HepG2 (cell line): ENCODE data around the gene RPL32. TPM values are rescaled to one million over a fixed set of nuclear protein-coding genes. Genes with fewer than 3 reads are reported as not detected.

Experiments used
- ATAC-seq: fragments of 200-7000 bp; cut with Tn5 transposase; 3 replicates; pipeline ENCODE4 v1.9.1; 2020; ENCODE audit warnings: mild to moderate bottlenecking, moderate library complexity
- BruUV-seq: library from RNA; stranded (reverse); fragments of 400-500 nt; replicated peaks from 2 replicates; lab custom pipeline; 2021; lab: Mats Ljungman, UMichigan
- CTCF ChIA-PET: fragments of 300-600 bp; formaldehyde crosslinking; extraction: SDS; loops from one replicate; lab custom pipeline; 2021; ENCODE audit warnings: low total read pairs, inconsistent platforms, low intra/inter-chr PET ratio; lab: Yijun Ruan, JAX
- POLR2A ChIA-PET: fragments of 350-600 bp; sonication (Branson Sonifier 250); formaldehyde crosslinking; loops from one replicate; lab custom pipeline; 2020; ENCODE audit warnings: antibody characterized with exemption, inconsistent platforms; lab: Yijun Ruan, JAX
- DNase-seq: peaks from one replicate; pipeline ENCODE4 v3.0.0-alpha.2; 2015; ENCODE audit warnings: low spot score
- FAIRE-seq: peaks from 3 replicates; lab custom pipeline; 2011; peaks lifted over from hg19 to GRCh38; lab: Jason Lieb, UNC
- H2AFZ ChIP-seq: one replicate; pipeline ENCODE4 v1.6.1; 2011; ENCODE audit warnings: low read length, inconsistent platforms
- H3K27ac ChIP-seq: fragments of 300-600 bp; 3 replicates; pipeline ENCODE4 v1.8.0; 2011; ENCODE audit warnings: mixed run types, mild to moderate bottlenecking, mixed read lengths, low read length, inconsistent platforms; ENCODE audit not compliant: insufficient read depth; ENCODE audit errors: extremely low read length
- H3K27me3 ChIP-seq, 2 experiments: fragments of 200-600 bp in 1 of 2; 2 replicates in 1 of 2; 3 replicates in 1 of 2; pipeline versions ENCODE4 v1.6.0 to v1.8.0; 2011; ENCODE audit warnings: low read length in 2 of 2, mild to moderate bottlenecking in 2 of 2, moderate library complexity in 2 of 2, inconsistent platforms in 1 of 2; ENCODE audit not compliant: insufficient read depth in 2 of 2, control insufficient read depth in 1 of 2
- H3K36me3 ChIP-seq, 2 experiments: fragments of 200-600 bp in 1 of 2; replicated peaks in 1 of 2; 2 replicates in 1 of 2; 3 replicates in 1 of 2; pipeline versions ENCODE4 v1.5.1 to v1.8.0; 2011; ENCODE audit warnings: low read length in 2 of 2, inconsistent platforms in 1 of 2; ENCODE audit not compliant: insufficient read depth in 2 of 2, control insufficient read depth in 1 of 2
- H3K4me1 ChIP-seq: 2 replicates; pipeline ENCODE4 v1.5.1; 2012; ENCODE audit warnings: low read length, inconsistent platforms; ENCODE audit not compliant: insufficient read depth
- H3K4me2 ChIP-seq: 2 replicates; pipeline ENCODE4 v1.6.0; 2011; ENCODE audit warnings: low read depth, low read length, inconsistent platforms
- H3K4me3 ChIP-seq, 3 experiments: fragments of 200-600 bp in 1 of 3; sonication (generic), shearing (Covaris generic) in 1 of 3; replicated peaks in 1 of 3; 2 replicates each; pipeline ENCODE4 v1.5.1; 2011 to 2016; ENCODE audit warnings: low read length in 3 of 3, inconsistent platforms in 2 of 3, low read depth in 2 of 3, mild to moderate bottlenecking in 2 of 3, control low read depth in 1 of 3, mixed read lengths in 1 of 3; ENCODE audit not compliant: insufficient read depth in 1 of 3
- H3K79me2 ChIP-seq: one replicate; pipeline ENCODE4 v1.6.1; 2011; ENCODE audit warnings: low read length, inconsistent platforms; ENCODE audit not compliant: insufficient read depth
- H3K9ac ChIP-seq: 2 replicates; pipeline ENCODE4 v1.6.0; 2011; ENCODE audit warnings: mild to moderate bottlenecking, low read depth, low read length, inconsistent platforms; ENCODE audit not compliant: insufficient read depth
- H3K9me3 ChIP-seq: 2 replicates; pipeline ENCODE4 v1.5.1; 2012; ENCODE audit warnings: mild to moderate bottlenecking, low read length
- H4K20me1 ChIP-seq: 2 replicates; pipeline ENCODE4 v1.6.0; 2011; ENCODE audit warnings: inconsistent platforms, mild to moderate bottlenecking, low read length, moderate library complexity; ENCODE audit not compliant: insufficient read depth
- ARHGAP35 ChIP-seq: sonication (generic); formaldehyde crosslinking; IDR thresholded peaks from 2 replicates; pipeline ENCODE4 v1.9.0; 2022; ENCODE audit warnings: mild to moderate bottlenecking, inconsistent platforms, moderate library complexity, missing genetic modification reagents, borderline replicate concordance
- DNMT1 ChIP-seq: sonication (generic); formaldehyde crosslinking; IDR thresholded peaks from 2 replicates; pipeline ENCODE4 v1.5.1; 2020; ENCODE audit warnings: mild to moderate bottlenecking, missing genetic modification reagents
- KAT2B ChIP-seq: fragments of 150-350 bp; IDR thresholded peaks from 2 replicates; pipeline ENCODE4 v1.6.1; 2014; ENCODE audit warnings: low read depth, low read length, borderline replicate concordance
- NAIF1 ChIP-seq: sonication (generic); formaldehyde crosslinking; IDR thresholded peaks from 2 replicates; pipeline ENCODE4 v1.5.0; 2020; ENCODE audit warnings: mild to moderate bottlenecking, missing genetic modification reagents, borderline replicate concordance
- REST ChIP-seq, 2 experiments: IDR thresholded peaks; 2 replicates each; pipeline ENCODE4 v1.6.1; 2011 to 2012; ENCODE audit warnings: low read length in 2 of 2, borderline replicate concordance in 1 of 2, low read depth in 1 of 2, mild to moderate bottlenecking in 1 of 2, moderate library complexity in 1 of 2
- SATB2 ChIP-seq: sonication (generic); formaldehyde crosslinking; IDR thresholded peaks from 2 replicates; pipeline ENCODE4 v1.5.0; 2020; ENCODE audit warnings: missing genetic modification reagents
- SIN3B ChIP-seq: fragments of 150-350 bp; IDR thresholded peaks from 2 replicates; pipeline ENCODE4 v1.6.1; 2014; ENCODE audit warnings: low read length
- TCF7L2 ChIP-seq: IDR thresholded peaks from 2 replicates; pipeline ENCODE4 v1.6.1; 2011; ENCODE audit warnings: mild to moderate bottlenecking, low read depth, low read length, moderate library complexity
- ZNF564 ChIP-seq: sonication (generic); formaldehyde crosslinking; IDR thresholded peaks from 2 replicates; pipeline ENCODE4 v1.8.1; 2023; ENCODE audit warnings: mild to moderate bottlenecking, missing genetic modification reagents
- ZNF577 ChIP-seq: sonication (generic); formaldehyde crosslinking; IDR thresholded peaks from 2 replicates; pipeline ENCODE4 v1.4.0; 2020; ENCODE audit warnings: mild to moderate bottlenecking, low read depth, missing genetic modification reagents, borderline replicate concordance
- ZNF639 ChIP-seq: conservative IDR thresholded peaks from 2 replicates; pipeline ENCODE4 v1.6.1; 2018; ENCODE audit warnings: missing genetic modification reagents
- ZNF7 ChIP-seq: IDR thresholded peaks from 2 replicates; pipeline ENCODE4 v1.6.1; 2016; ENCODE audit warnings: missing biosample characterization, missing genetic modification reagents
- WGBS: methylation state at CpG from one replicate; pipeline ENCODE4 v1.1.6; 2017; ENCODE audit warnings: low lambda C conversion rate; 5-methylcytosine and 5-hydroxymethylcytosine counted together
- in situ Hi-C: cut with HindIII; loops from 2 replicates; pipeline ENCODE4 v1.10.0; 2017; ENCODE audit warnings: low pct_unique_long_range_greater_than_20kb; ENCODE audit not compliant: extremely low pct_ligation_motif_present
- intact Hi-C: fragments of 100-400 bp; cut with micrococcal nuclease; formaldehyde crosslinking; loops from one replicate; pipeline ENCODE4 v1.10.0; 2022; ENCODE audit not compliant: unreplicated experiment
- polyA plus RNA-seq, 8 experiments: library from polyadenylated mRNA; depleted of rRNA in 3 of 8; stranded (reverse) in 7 of 8; unstranded in 1 of 8; fragments of >200 nt; fragmentation: Illumina TruSeq in 4 of 8; extraction: Trizol in 4 of 8; gene quantifications; 2 replicates each; pipeline versions ENCODE4 v1.2.1 to v1.2.3, GENCODE V29; 2011 to 2016; ENCODE audit warnings: low read depth in 4 of 8, missing spikeins in 1 of 8, mixed read lengths in 1 of 8; ENCODE audit not compliant: insufficient read depth in 1 of 8
- total RNA-seq, 5 experiments: library from RNA; depleted of rRNA; stranded (reverse); fragments of >200 nt; fragmentation: Illumina TruSeq; extraction: Trizol; gene quantifications; 2 replicates each; pipeline ENCODE4 v1.2.3, GENCODE V29; 2016; ENCODE audit warnings: low read depth in 1 of 5

Gene RPL32
- total and polyA plus RNA-seq, 2 of the 13 experiments (the other 11 are each of a cell fraction or from before 2014, with no cell fraction given), result 1,781 to 2,401 TPM

- TF ChIP-seq REST (IDR thresholded peaks at IDR 0.05; ENCODE audit: borderline replicate concordance in 1 of 2, low read depth in 1 of 2, low read length in 2 of 2), result no peak
- no peak for TF ChIP-seq TCF7L2
- TF ChIP-seq ARHGAP35, result no peak
- TF ChIP-seq ZNF564, result no peak
- no peak for TF ChIP-seq NAIF1 (CRISPR knock-in tag)
Measured at GRCh38 chr3:12799525-12800440, 41.6 kb downstream of the RPL32 start (continued).

- Histone ChIP-seq H3K27ac (no peak overlapping the region), H3K4me3 (no peak overlapping the region), H3K9me3 (no peaks in the 10 kb centered on the region), H3K4me2 (no peak overlapping the region), H4K20me1 (no peaks in the 10 kb centered on the region), H3K27me3 (peaks cover 0 to 33% of the 10 kb centered on the region in 2 experiments; a peak in 2 of 5 replicates), H3K36me3 (no peaks in the 10 kb centered on the region), H3K9ac (no peak overlapping the region), H2AFZ (no peak overlapping the region), H3K79me2 (no peaks in the 10 kb centered on the region), H3K4me1 (no peaks in the 10 kb centered on the region)
- DNase-seq (no peak), ATAC-seq (peak; percentile 24; the same call in 1 of the 3 replicates), FAIRE-seq (no peak)
- BruUV-seq, result no TSS peak
- in situ Hi-C loops (no loop called here), intact Hi-C loops (no loop called here)
- 54% methylated on average over 4 of the region's 12 CpGs for WGBS
- ChIA-PET POLR2A (no interaction called here), CTCF (no interaction called here)
- TF ChIP-seq DNMT1 (CRISPR knock-in tag) (no peak), ZNF639 (CRISPR knock-in tag) (no peak), NAIF1 (CRISPR knock-in tag) (no peak), SATB2 (CRISPR knock-in tag) (no peak), KAT2B (no peak), ZNF7 (CRISPR knock-in tag) (no peak), SIN3B (no peak), ZNF577 (CRISPR knock-in tag) (no peak)
Measured at GRCh38 chr3:12798559-12799179, 42.7 kb downstream of the RPL32 start.
